Measurements from ENCODE around the gene FXYD6. TPM values are rescaled to one million over a fixed set of nuclear protein-coding genes. Genes with fewer than 3 reads are reported as not detected.

FXYD6 gene
- total and polyA plus RNA-seq, 9 of the 15 experiments (the other 6 are each of a cell fraction or from before 2014, with no cell fraction given) = 0.07 to 0.35 TPM; not detected in 7

GRCh38 chr11:117921456-117921855 lies 45.0 kb upstream of the FXYD6 start:
- H3K4me2 ChIP-seq (ENCODE audit: insufficient read depth, low read length) = no peak overlapping the region
- BruUV-seq (replicated peaks) = no TSS peak
- no peaks in the 10 kb centered on the region for H3K36me3 ChIP-seq (ENCODE audit: control insufficient read depth, insufficient read depth, low read length)
- in situ Hi-C loops (cut with MboI) = no loop called here
- no peaks in the 10 kb centered on the region for H3K9me3 ChIP-seq (replicated peaks; ENCODE audit: control insufficient read depth, insufficient read depth, low read depth, low read length)
- WGBS (ENCODE audit: insufficient coverage, low coverage, missing lambda C conversion rate) = 22% methylated on average over 2 of the region's 2 CpGs
- H3K9me1 ChIP-seq (ENCODE audit: control insufficient read depth, insufficient read depth, low read length) = peaks cover 2% of the 10 kb centered on the region
- CTCF ChIA-PET (ENCODE audit: low intra/inter-chr PET ratio) = interaction anchor here (1.0 kb wide), 1 partner anchor 131 kb away, joined by 3 read pairs; no protein-coding TSS in a partner anchor
- no peaks in the 10 kb centered on the region for H3K79me2 ChIP-seq (ENCODE audit: control insufficient read depth, insufficient read depth, low read length)
- H3K27ac ChIP-seq (ENCODE audit: extremely low read depth, low read depth, low read length) = no peak overlapping the region
- FAIRE-seq = no peak
- no peak overlapping the region for H3K9ac ChIP-seq (ENCODE audit: insufficient read depth in 1 of 2, low read depth in 2 of 2, low read length in 2 of 2)
- H3K27me3 ChIP-seq (ENCODE audit: control insufficient read depth in 2 of 2, insufficient read depth in 2 of 2, low read length in 2 of 2) = peaks cover 15 to 56% of the 10 kb centered on the region in 2 experiments; a peak in 3 of 5 replicates
- DNase-seq (ENCODE audit: extremely low read depth in 1 of 4, low spot score in 3 of 4) = no peak
- H3K4me3 ChIP-seq = no peak overlapping the region
- no peak for TF ChIP-seq NR0B1 (IDR thresholded peaks at IDR 0.05; ENCODE audit: partially characterized antibody)
- no peak overlapping the region for H2AFZ ChIP-seq (ENCODE audit: low read depth, low read length)
- no peak for ATAC-seq
- intact Hi-C loops (cut with micrococcal nuclease) = no loop called here
- POLR2A ChIA-PET = interaction anchor here (0.7 to 1.0 kb wide), 2 partner anchors 11 kb away, joined by 3 to 4 read pairs; no protein-coding TSS in a partner anchor
- no peaks in the 10 kb centered on the region for H4K20me1 ChIP-seq (replicated peaks; ENCODE audit: control insufficient read depth, insufficient read depth, low read length)
- no peaks in the 10 kb centered on the region for H3K4me1 ChIP-seq (replicated peaks in 1 of 2; ENCODE audit: control insufficient read depth in 2 of 2, insufficient read depth in 2 of 2, low read length in 2 of 2)

- H3K9me1 ChIP-seq (ENCODE audit: control insufficient read depth, insufficient read depth, low read length) = peaks cover 2% of the 10 kb centered on the region
- no peak for DNase-seq (ENCODE audit: extremely low read depth in 1 of 4, low spot score in 3 of 4)
- H3K4me1 ChIP-seq (replicated peaks in 1 of 2; ENCODE audit: control insufficient read depth in 2 of 2, insufficient read depth in 2 of 2, low read length in 2 of 2) = 0 out of 5 replicates have a peak, but pooled peaks cover 0 to 3% of the 10 kb centered on the region in 2 experiments
- no peak overlapping the region for H3K9ac ChIP-seq (ENCODE audit: insufficient read depth in 1 of 2, low read depth in 2 of 2, low read length in 2 of 2)
- H3K79me2 ChIP-seq (ENCODE audit: control insufficient read depth, insufficient read depth, low read length) = no peaks in the 10 kb centered on the region
- H3K27me3 ChIP-seq (ENCODE audit: control insufficient read depth in 2 of 2, insufficient read depth in 2 of 2, low read length in 2 of 2) = peaks cover 20 to 63% of the 10 kb centered on the region in 2 experiments; a peak in 3 of 5 replicates
- ChIA-PET CTCF (ENCODE audit: low intra/inter-chr PET ratio) (no interaction called here), POLR2A (interaction anchor here (0.5 to 2.2 kb wide), 5 partner anchors 10 to 97 kb away, joined by 3 to 10 read pairs (median 4); no protein-coding TSS in a partner anchor)
- no peaks in the 10 kb centered on the region for H3K36me3 ChIP-seq (ENCODE audit: control insufficient read depth, insufficient read depth, low read length)
- in situ Hi-C loops (cut with MboI) (no loop called here), intact Hi-C loops (cut with micrococcal nuclease) (no loop called here)
- H2AFZ ChIP-seq (ENCODE audit: low read depth, low read length) = no peak overlapping the region
- 3% methylated on average over 4 of the region's 4 CpGs for WGBS (ENCODE audit: insufficient coverage, low coverage, missing lambda C conversion rate)
- peak in 1 of 2 experiments; percentile 28; a peak in 1 of 4 replicates for TF ChIP-seq KDM1A (IDR thresholded peaks at IDR 0.05)
- peak; percentile 10; the same call in 1 of the 2 replicates for TF ChIP-seq BCOR (IDR thresholded peaks at IDR 0.05)
- no peak for TF ChIP-seq BMI1 (IDR thresholded peaks at IDR 0.05; ENCODE audit: low read length)
- no peaks in the 10 kb centered on the region for H4K20me1 ChIP-seq (replicated peaks; ENCODE audit: control insufficient read depth, insufficient read depth, low read length)
- FAIRE-seq = no peak
- ATAC-seq = no peak
- H3K27ac ChIP-seq (ENCODE audit: extremely low read depth, low read depth, low read length) = no peak overlapping the region
- no peaks in the 10 kb centered on the region for H3K9me3 ChIP-seq (replicated peaks; ENCODE audit: control insufficient read depth, insufficient read depth, low read depth, low read length)
- BruUV-seq (replicated peaks) = no TSS peak
- no peak overlapping the region for H3K4me2 ChIP-seq (ENCODE audit: insufficient read depth, low read length)
- H3K4me3 ChIP-seq = no peak overlapping the region
These were observed 43.3 kb upstream of the FXYD6 start for GRCh38 chr11:117919781-117920221.

Measured in K562 (cell line).